HepG2 (cell line): ENCODE measurements around the gene PFAS. TPM values are rescaled to one million over a fixed set of nuclear protein-coding genes. Genes with fewer than 3 reads are reported as not detected.

ENCODE experiments used
- CENPX ChIP-seq: sonication (generic); formaldehyde crosslinking; IDR thresholded peaks from 2 replicates; pipeline ENCODE4 v1.9.0; 2021; ENCODE audit warnings: mild to moderate bottlenecking, missing genetic modification reagents, moderate library complexity
- KDM5B ChIP-seq: sonication (generic); formaldehyde crosslinking; IDR thresholded peaks from 2 replicates; pipeline ENCODE4 v1.4.0; 2020; ENCODE audit warnings: missing genetic modification reagents, mild to moderate bottlenecking, borderline replicate concordance
- NFIC ChIP-seq: IDR thresholded peaks from 2 replicates; pipeline ENCODE4 v1.6.1; 2012; ENCODE audit warnings: mild to moderate bottlenecking, low read length, inconsistent platforms
- SYNCRIP ChIP-seq: fragments of 200-400 bp; formaldehyde crosslinking; IDR thresholded peaks from 2 replicates; pipeline ENCODE4 v1.6.1; 2018; ENCODE audit warnings: mild to moderate bottlenecking, low read depth, low read length; ENCODE audit not compliant: insufficient read depth
- THAP11 ChIP-seq: IDR thresholded peaks from 2 replicates; pipeline ENCODE4 v1.6.1; 2016; ENCODE audit warnings: missing biosample characterization, missing genetic modification reagents
- ZFP36L2 ChIP-seq: sonication (generic); formaldehyde crosslinking; IDR thresholded peaks from 2 replicates; pipeline ENCODE4 v1.4.0; 2020; ENCODE audit warnings: missing genetic modification reagents
- ZMYM2 ChIP-seq: sonication (generic); formaldehyde crosslinking; IDR thresholded peaks from 2 replicates; pipeline ENCODE4 v1.8.0; 2022; ENCODE audit warnings: mild to moderate bottlenecking, missing genetic modification reagents
- ZNF260 ChIP-seq: sonication (generic); formaldehyde crosslinking; IDR thresholded peaks from 2 replicates; pipeline ENCODE4 v1.4.0; 2020; ENCODE audit warnings: missing genetic modification reagents, low read depth, mild to moderate bottlenecking, borderline replicate concordance
- ZNF546 ChIP-seq: sonication (generic); formaldehyde crosslinking; conservative IDR thresholded peaks from 2 replicates; pipeline ENCODE4 v1.8.1; 2023; ENCODE audit warnings: mild to moderate bottlenecking, missing genetic modification reagents
- polyA plus RNA-seq, 8 experiments: library from polyadenylated mRNA; depleted of rRNA in 3 of 8; stranded (reverse) in 7 of 8; unstranded in 1 of 8; fragments of >200 nt; fragmentation: Illumina TruSeq in 4 of 8; extraction: Trizol in 4 of 8; gene quantifications; 2 replicates each; pipeline versions ENCODE4 v1.2.1 to v1.2.3, GENCODE V29; 2011 to 2016; ENCODE audit warnings: low read depth in 4 of 8, missing spikeins in 1 of 8, mixed read lengths in 1 of 8; ENCODE audit not compliant: insufficient read depth in 1 of 8
- total RNA-seq, 5 experiments: library from RNA; depleted of rRNA; stranded (reverse); fragments of >200 nt; fragmentation: Illumina TruSeq; extraction: Trizol; gene quantifications; 2 replicates each; pipeline ENCODE4 v1.2.3, GENCODE V29; 2016; ENCODE audit warnings: low read depth in 1 of 5
- TF ChIP-seq, protein P1 (sequence below): sonication (generic); formaldehyde crosslinking; IDR thresholded peaks from 2 replicates; pipeline ENCODE4 v1.5.0; 2020; ENCODE audit warnings: missing genetic modification reagents
- TF ChIP-seq, protein P2 (sequence below): sonication (generic); formaldehyde crosslinking; IDR thresholded peaks from 2 replicates; pipeline ENCODE4 v1.4.0; 2020; ENCODE audit warnings: missing genetic modification reagents
- TF ChIP-seq, protein P3 (sequence below): sonication (generic); formaldehyde crosslinking; IDR thresholded peaks from 2 replicates; pipeline ENCODE4 v1.4.0; 2020; ENCODE audit warnings: mild to moderate bottlenecking, missing genetic modification reagents
- TF ChIP-seq, protein P4 (sequence below): sonication (generic); formaldehyde crosslinking; IDR thresholded peaks from 2 replicates; pipeline ENCODE4 v1.5.1; 2020; ENCODE audit warnings: mild to moderate bottlenecking, missing genetic modification reagents

Gene PFAS
- total and polyA plus RNA-seq, 2 of the 13 experiments (the other 11 are each of a cell fraction or from before 2014, with no cell fraction given), result 49.4 to 58.2 TPM

DNA sequence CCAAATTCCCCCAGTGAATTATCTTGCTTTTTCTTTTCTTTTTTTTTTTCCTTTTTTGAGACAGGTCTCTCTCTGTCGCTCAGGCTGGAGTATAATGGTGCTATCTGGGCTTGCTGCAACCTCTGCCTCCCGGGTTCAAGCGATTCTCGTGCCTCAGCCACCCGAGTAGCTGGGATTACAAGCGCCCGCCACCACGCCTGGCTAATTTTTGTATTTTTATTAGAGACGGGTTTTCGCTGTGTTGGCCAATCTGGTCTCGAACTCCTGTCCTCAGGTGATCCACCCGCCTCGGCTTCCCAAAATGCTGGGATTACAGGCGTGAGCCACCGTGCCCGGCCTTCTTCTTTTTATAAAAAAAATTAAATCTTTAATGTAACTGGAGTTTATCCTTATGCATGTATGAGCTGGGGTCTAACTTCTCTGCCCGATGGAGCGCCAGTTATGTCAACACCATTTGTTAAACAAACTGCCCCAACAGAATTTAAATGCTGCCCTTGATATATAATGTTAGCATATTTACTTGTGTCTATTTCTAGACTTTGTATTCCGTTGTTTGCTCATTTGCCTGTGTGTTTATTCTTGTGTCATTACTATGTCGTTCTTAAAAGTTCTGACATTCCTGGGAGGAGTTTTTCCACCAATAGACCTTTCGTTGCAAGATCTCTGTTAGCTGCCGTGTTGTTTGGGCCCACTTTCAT is 38.2 kb upstream of the PFAS start (continued):
- TF ChIP-seq, protein P1, sequence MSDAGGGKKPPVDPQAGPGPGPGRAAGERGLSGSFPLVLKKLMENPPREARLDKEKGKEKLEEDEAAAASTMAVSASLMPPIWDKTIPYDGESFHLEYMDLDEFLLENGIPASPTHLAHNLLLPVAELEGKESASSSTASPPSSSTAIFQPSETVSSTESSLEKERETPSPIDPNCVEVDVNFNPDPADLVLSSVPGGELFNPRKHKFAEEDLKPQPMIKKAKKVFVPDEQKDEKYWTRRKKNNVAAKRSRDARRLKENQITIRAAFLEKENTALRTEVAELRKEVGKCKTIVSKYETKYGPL (CRISPR knock-in tag), result no peak
- peak; percentile 8; the same call in 1 of the 2 replicates for TF ChIP-seq KDM5B (CRISPR knock-in tag)
- TF ChIP-seq, protein P2, sequence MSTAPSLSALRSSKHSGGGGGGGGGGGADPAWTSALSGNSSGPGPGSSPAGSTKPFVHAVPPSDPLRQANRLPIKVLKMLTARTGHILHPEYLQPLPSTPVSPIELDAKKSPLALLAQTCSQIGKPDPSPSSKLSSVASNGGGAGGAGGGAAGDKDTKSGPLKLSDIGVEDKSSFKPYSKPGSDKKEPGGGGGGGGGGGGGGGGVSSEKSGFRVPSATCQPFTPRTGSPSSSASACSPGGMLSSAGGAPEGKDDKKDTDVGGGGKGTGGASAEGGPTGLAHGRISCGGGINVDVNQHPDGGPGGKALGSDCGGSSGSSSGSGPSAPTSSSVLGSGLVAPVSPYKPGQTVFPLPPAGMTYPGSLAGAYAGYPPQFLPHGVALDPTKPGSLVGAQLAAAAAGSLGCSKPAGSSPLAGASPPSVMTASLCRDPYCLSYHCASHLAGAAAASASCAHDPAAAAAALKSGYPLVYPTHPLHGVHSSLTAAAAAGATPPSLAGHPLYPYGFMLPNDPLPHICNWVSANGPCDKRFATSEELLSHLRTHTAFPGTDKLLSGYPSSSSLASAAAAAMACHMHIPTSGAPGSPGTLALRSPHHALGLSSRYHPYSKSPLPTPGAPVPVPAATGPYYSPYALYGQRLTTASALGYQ, result peak; percentile 59
- no peak for TF ChIP-seq CENPX (CRISPR knock-in tag)
- TF ChIP-seq ZMYM2, result 0 out of 2 replicates have a peak, but pooled peaks have one; percentile 31
- 0 out of 2 replicates have a peak, but pooled peaks have one; percentile 5 for TF ChIP-seq THAP11 (CRISPR knock-in tag)
- TF ChIP-seq, protein P3, sequence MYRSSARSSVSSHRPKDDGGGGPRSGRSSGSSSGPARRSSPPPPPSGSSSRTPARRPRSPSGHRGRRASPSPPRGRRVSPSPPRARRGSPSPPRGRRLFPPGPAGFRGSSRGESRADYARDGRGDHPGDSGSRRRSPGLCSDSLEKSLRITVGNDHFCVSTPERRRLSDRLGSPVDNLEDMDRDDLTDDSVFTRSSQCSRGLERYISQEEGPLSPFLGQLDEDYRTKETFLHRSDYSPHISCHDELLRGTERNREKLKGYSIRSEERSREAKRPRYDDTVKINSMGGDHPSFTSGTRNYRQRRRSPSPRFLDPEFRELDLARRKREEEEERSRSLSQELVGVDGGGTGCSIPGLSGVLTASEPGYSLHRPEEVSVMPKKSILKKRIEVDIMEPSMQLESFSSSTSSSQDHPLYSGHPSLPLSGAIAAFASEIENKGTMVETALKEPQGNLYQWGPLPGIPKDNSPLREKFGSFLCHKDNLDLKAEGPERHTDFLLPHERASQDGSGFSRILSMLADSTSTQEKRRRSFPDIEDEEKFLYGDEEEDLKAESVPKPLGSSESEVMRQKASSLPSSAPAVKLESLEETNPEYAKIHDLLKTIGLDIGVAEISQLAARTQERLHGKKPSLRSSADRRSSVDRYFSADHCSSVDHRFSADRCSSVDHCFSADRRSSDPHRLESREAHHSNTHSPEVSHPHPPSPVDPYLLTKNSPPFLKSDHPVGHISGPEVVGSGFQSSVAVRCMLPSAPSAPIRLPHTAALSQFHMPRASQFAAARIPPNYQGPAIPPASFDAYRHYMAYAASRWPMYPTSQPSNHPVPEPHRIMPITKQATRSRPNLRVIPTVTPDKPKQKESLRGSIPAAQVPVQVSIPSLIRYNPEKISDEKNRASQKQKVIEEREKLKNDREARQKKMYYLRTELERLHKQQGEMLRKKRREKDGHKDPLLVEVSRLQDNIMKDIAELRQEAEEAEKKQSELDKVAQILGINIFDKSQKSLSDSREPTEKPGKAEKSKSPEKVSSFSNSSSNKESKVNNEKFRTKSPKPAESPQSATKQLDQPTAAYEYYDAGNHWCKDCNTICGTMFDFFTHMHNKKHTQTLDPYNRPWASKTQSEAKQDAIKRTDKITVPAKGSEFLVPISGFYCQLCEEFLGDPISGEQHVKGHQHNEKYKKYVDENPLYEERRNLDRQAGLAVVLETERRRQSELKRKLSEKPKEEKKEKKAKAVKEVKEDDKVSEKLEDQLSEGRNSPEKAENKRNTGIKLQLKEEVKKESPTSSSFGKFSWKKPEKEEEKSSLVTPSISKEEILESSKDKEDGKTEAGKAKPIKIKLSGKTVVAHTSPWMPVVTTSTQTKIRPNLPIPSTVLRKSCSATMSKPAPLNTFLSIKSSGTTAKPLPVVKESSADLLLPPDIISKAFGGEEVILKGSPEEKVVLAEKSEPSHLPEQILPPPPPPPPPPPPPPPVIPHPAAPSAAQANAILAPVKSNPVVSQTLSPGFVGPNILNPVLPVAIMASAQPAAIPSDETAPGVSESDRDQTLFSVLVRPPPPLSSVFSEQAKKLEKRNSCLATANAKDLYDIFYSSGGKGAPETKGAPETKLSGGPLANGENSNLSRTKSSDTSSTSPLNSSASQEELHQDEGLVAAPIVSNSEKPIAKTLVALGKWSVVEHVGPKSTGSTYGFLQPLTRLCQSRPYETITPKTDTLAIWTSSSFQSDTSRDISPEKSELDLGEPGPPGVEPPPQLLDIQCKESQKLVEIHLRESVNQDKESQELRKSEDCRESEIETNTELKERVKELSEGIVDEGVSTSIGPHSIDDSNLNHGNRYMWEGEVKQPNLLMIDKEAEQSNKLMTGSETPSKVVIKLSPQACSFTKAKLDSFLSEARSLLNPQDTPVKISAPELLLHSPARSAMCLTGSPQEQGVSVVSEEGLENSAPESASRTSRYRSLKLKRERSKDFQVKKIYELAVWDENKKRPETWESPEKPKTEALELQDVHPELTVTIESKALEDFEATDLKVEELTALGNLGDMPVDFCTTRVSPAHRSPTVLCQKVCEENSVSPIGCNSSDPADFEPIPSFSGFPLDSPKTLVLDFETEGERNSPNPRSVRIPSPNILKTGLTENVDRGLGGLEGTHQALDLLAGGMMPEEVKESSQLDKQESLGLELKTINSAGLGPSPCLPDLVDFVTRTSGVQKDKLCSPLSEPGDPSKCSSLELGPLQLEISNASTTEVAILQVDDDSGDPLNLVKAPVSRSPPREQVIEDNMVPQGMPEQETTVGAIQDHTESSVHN, result no peak
- TF ChIP-seq ZNF260 (CRISPR knock-in tag), result no peak
- TF ChIP-seq ZNF546 (CRISPR knock-in tag), result no peak
- no peak for TF ChIP-seq SYNCRIP
- 0 out of 2 replicates have a peak, but pooled peaks have one; percentile 42 for TF ChIP-seq NFIC
- TF ChIP-seq ZFP36L2 (CRISPR knock-in tag), result no peak
- TF ChIP-seq, protein P4, sequence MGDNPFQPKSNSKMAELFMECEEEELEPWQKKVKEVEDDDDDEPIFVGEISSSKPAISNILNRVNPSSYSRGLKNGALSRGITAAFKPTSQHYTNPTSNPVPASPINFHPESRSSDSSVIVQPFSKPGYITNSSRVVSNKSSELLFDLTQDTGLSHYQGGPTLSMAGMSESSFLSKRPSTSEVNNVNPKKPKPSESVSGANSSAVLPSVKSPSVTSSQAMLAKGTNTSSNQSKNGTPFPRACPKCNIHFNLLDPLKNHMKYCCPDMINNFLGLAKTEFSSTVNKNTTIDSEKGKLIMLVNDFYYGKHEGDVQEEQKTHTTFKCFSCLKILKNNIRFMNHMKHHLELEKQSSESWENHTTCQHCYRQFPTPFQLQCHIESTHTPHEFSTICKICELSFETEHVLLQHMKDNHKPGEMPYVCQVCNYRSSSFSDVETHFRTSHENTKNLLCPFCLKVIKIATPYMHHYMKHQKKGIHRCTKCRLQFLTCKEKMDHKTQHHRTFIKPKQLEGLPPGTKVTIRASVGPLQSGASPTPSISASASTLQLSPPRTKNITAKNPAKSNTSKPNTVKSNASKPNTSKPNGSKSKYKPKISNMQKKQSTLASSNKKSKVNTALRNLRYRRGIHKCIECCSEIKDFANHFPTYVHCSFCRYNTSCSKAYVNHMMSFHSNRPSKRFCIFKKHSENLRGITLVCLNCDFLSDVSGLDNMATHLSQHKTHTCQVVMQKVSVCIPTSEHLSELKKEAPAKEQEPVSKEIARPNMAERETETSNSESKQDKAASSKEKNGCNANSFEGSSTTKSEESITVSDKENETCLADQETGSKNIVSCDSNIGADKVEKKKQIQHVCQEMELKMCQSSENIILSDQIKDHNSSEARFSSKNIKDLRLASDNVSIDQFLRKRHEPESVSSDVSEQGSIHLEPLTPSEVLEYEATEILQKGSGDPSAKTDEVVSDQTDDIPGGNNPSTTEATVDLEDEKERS, result 0 out of 2 replicates have a peak, but pooled peaks have one; percentile 65
